OCI-LY1 (cell line): Measurements from ENCODE around the gene ABCB8.
"Not testable (repeated sequence)": the region's sequence is repeated elsewhere in the genome, so short reads cannot be mapped to it uniquely, and the experiment has no call there.

ENCODE experiments used
- H2AFZ ChIP-seq: fragments of 200-600 bp; sonication (generic), shearing (Covaris generic); 2 replicates; pipeline ENCODE4 v1.6.0; 2014; ENCODE audit warnings: antibody characterized with exemption, mild to moderate bottlenecking, low read length
- H3F3A ChIP-seq: fragments of 200-600 bp; sonication (generic), shearing (Covaris generic); 2 replicates; pipeline ENCODE4 v1.6.0; 2014; ENCODE audit warnings: mild to moderate bottlenecking, antibody characterized with exemption, low read length, moderate library complexity; ENCODE audit not compliant: insufficient read depth
- H3K27ac ChIP-seq: fragments of 200-600 bp; sonication (generic); 2 replicates; pipeline ENCODE4 v1.5.1; 2014; ENCODE audit warnings: low read length, mixed run types, mild to moderate bottlenecking, low read depth; ENCODE audit not compliant: poor library complexity, severe bottlenecking
- H3K27me3 ChIP-seq: fragments of 200-600 bp; sonication (generic); 2 replicates; pipeline ENCODE4 v1.6.0; 2014; ENCODE audit warnings: antibody characterized with exemption, mild to moderate bottlenecking, low read length, moderate library complexity; ENCODE audit not compliant: insufficient read depth
- H3K36me3 ChIP-seq: fragments of 200-600 bp; sonication (generic); 2 replicates; pipeline ENCODE4 v1.6.1; 2014; ENCODE audit warnings: mild to moderate bottlenecking, antibody characterized with exemption, low read length, moderate library complexity, mixed read lengths; ENCODE audit not compliant: insufficient read depth
- H3K4me1 ChIP-seq: fragments of 200-600 bp; sonication (generic); 2 replicates; pipeline ENCODE4 v1.5.1; 2014; ENCODE audit warnings: mild to moderate bottlenecking, low read length, moderate library complexity; ENCODE audit not compliant: insufficient read depth, severe bottlenecking
- H3K4me2 ChIP-seq: fragments of 200-600 bp; sonication (generic), shearing (Covaris generic); 2 replicates; pipeline ENCODE4 v1.6.1; 2014; ENCODE audit warnings: low read length
- H3K4me3 ChIP-seq: fragments of 200-600 bp; sonication (generic); 2 replicates; pipeline ENCODE4 v1.5.1; 2014; ENCODE audit warnings: low read length, low read depth, mild to moderate bottlenecking, mixed read lengths; ENCODE audit not compliant: poor library complexity, severe bottlenecking
- H3K79me2 ChIP-seq: fragments of 200-600 bp; shearing (Covaris generic); 2 replicates; pipeline ENCODE4 v1.6.1; 2016; ENCODE audit warnings: mixed run types, low read length, mixed read lengths; ENCODE audit not compliant: insufficient read depth
- H3K9ac ChIP-seq: fragments of 200-600 bp; sonication (generic), shearing (Covaris generic); 2 replicates; pipeline ENCODE4 v1.6.1; 2014; ENCODE audit warnings: mild to moderate bottlenecking, low read length, mixed read lengths
- H3K9me2 ChIP-seq: fragments of 200-600 bp; sonication (generic), shearing (Covaris generic); 2 replicates; pipeline ENCODE4 v1.6.1; 2014; ENCODE audit warnings: low read depth, mild to moderate bottlenecking, low read length, mixed read lengths
- H3K9me3 ChIP-seq: fragments of 200-600 bp; shearing (Covaris generic); 2 replicates; pipeline ENCODE4 v1.6.1; 2014; ENCODE audit warnings: low read length, mixed read lengths
- H4K20me1 ChIP-seq: fragments of 200-600 bp; sonication (generic), shearing (Covaris generic); 2 replicates; pipeline ENCODE4 v1.6.0; 2016; ENCODE audit warnings: mild to moderate bottlenecking, low read length; ENCODE audit not compliant: insufficient read depth
- CTCF ChIP-seq: fragments of 200-600 bp; sonication (generic), shearing (Covaris generic); IDR thresholded peaks from 2 replicates; pipeline ENCODE4 v1.5.1; 2017; ENCODE audit warnings: mild to moderate bottlenecking, antibody characterized with exemption, low read length, moderate library complexity, mixed read lengths
- EZH2 ChIP-seq: fragments of 200-600 bp; sonication (generic), shearing (Covaris generic); IDR thresholded peaks from 2 replicates; pipeline ENCODE4 v1.8.0; 2017; ENCODE audit warnings: borderline replicate concordance, mixed run types, mild to moderate bottlenecking, antibody characterized with exemption, low read length, moderate library complexity, mixed read lengths

ABCB8 gene

GRCh38 chr7:151038951-151039849, 10.9 kb downstream of the ABCB8 start:
- Histone ChIP-seq H3K9me2 (no peaks in the 10 kb centered on the region), H3K4me2 (no peak overlapping the region), H3K4me1 (no peaks in the 10 kb centered on the region), H2AFZ (no peak overlapping the region), H3K36me3 (peaks cover 36% of the 10 kb centered on the region; the same call in 1 of the 2 replicates), H4K20me1 (no peaks in the 10 kb centered on the region), H3K9me3 (no peaks in the 10 kb centered on the region), H3F3A (no peaks in the 10 kb centered on the region), H3K27ac (no peak overlapping the region), H3K9ac (no peak overlapping the region), H3K27me3 (no peaks in the 10 kb centered on the region), H3K4me3 (no peak overlapping the region), H3K79me2 (no peaks in the 10 kb centered on the region)
- TF ChIP-seq CTCF: no peak
- TF ChIP-seq EZH2: no peak

DNA sequence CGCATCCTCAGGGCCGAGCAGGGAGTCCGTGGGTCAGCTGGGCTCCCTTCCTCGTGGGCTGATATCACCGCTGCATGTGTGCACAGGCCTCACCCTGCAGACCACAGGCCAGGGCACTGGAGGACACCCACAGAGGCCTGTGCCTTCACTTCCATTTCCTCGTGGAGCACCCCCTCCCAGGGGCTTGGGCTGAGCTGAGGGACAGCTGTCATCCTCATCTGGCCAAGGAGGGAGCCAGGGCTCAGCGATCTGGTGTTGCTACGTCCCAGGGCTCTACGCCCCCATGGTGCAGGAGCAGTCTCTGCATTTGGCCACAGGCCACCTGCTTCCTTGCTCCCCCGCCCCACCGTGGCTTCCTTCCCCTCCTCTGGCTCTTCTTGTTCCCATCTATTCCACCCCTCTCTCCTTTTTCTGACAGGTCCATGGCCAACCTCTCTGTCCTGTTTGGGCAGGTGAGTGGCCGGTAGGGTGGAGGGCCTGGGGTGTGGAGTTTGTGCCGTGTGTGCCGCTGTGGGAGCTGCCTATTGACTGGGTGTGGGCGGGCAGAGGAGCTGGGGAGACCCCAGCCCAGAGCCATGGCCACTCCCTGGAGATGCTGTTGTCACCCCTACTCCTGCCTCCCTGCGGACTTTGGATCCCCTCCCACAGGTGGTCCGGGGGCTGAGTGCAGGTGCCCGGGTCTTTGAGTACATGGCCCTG, 11.7 kb downstream of the ABCB8 start:
- Histone ChIP-seq H3K27ac (no peak overlapping the region), H3K79me2 (no peaks in the 10 kb centered on the region), H3K9me2 (no peaks in the 10 kb centered on the region), H3K9ac (no peak overlapping the region), H3K4me2 (no peak overlapping the region), H3K9me3 (no peaks in the 10 kb centered on the region), H3K36me3 (peaks cover 30% of the 10 kb centered on the region; the same call in 1 of the 2 replicates), H2AFZ (no peak overlapping the region), H4K20me1 (no peaks in the 10 kb centered on the region), H3K4me3 (no peak overlapping the region), H3F3A (no peaks in the 10 kb centered on the region), H3K4me1 (no peaks in the 10 kb centered on the region), H3K27me3 (no peaks in the 10 kb centered on the region)
- no peak for TF ChIP-seq EZH2
- TF ChIP-seq CTCF: no peak

DNA sequence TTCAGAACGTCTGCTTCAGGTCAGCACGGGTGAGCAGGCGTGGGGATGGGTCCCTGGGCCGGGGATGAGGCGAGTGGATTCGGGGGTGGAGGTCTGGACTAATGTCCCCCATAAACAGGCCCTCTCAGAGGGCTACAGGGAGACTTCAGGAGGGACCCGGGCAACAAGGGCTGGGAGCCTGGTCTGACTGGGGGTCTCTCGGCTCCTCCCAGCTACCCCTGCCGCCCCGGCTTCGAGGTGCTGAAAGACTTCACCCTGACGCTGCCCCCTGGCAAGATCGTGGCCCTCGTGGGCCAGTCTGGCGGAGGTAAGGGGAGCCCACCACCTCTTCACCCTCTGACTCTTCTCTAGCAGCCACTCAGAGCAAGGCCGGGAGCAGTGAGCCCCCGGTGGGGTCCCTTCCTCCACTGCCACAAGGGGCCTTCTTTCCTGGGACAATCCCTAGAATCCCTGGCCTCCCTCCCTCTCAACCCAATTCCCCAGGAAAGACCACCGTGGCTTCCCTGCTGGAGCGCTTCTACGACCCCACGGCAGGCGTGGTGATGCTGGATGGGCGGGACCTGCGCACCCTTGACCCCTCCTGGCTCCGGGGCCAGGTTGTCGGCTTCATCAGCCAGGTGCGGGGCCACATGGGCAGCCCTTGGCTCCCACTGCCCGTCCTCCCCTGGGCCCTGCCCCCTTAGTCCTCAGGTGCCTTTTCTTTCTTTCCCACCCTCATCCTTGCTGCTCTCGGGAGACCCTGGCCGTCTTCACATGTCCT, 12.5 kb downstream of the ABCB8 start:
- no peak overlapping the region for H3K9ac ChIP-seq
- H3K9me2 ChIP-seq: no peaks in the 10 kb centered on the region
- H4K20me1 ChIP-seq: no peaks in the 10 kb centered on the region
- no peaks in the 10 kb centered on the region for H3K79me2 ChIP-seq
- no peak overlapping the region for H2AFZ ChIP-seq
- H3F3A ChIP-seq: no peaks in the 10 kb centered on the region
- H3K27me3 ChIP-seq: no peaks in the 10 kb centered on the region
- no peaks in the 10 kb centered on the region for H3K4me1 ChIP-seq
- no peaks in the 10 kb centered on the region for H3K9me3 ChIP-seq
- no peak overlapping the region for H3K27ac ChIP-seq
- no peak overlapping the region for H3K4me2 ChIP-seq
- peaks cover 30% of the 10 kb centered on the region for H3K36me3 ChIP-seq
- TF ChIP-seq CTCF (no peak), EZH2 (no peak)
- H3K4me3 ChIP-seq: no peak overlapping the region

GRCh38 chr7:151043449-151043848, 15.2 kb downstream of the ABCB8 start:
- H3K9me3 ChIP-seq, H3K27me3 ChIP-seq, H3K4me3 ChIP-seq, H3K9me2 ChIP-seq, H3K79me2 ChIP-seq, H3F3A ChIP-seq, H4K20me1 ChIP-seq, H3K27ac ChIP-seq, H3K9ac ChIP-seq, H2AFZ ChIP-seq, H3K4me2 ChIP-seq, H3K4me1 ChIP-seq: not testable (repeated sequence)
- peaks cover 15% of the 10 kb centered on the region for H3K36me3 ChIP-seq
